ENCODE results near the gene CTTN.

The CTTN gene

GRCh38 chr11:70455354-70455753 lies 57.0 kb downstream of the CTTN start:
- DNase-seq (ENCODE audit: low spot score): no peak

DNA sequence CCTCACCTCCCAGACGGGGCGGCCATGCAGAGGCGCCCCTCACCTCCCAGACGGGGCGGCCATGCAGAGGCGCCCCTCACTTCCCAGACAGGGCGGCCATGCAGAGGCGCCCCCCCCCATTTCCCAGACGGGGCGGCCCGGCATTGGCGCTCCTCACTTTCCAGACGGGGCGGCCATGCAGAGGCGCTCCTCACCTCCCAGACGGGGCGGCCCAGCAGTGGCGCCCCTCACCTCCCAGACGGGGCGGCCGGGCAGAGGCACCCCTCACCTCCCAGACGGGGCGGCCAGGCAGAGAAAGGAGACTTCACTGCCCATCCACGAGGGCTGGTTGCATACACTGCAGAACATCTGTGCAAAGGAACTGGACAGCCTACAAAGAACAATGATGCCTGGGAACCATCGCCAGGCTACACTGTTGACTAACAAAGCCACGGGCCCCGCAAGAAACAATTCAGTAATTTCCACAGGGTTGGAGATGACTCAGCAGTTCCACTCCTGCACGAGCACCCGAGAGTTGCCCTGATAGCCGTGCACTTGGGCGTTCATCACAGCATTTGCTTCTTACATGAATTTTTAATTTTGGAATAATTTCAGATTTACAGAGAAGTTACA lies 58.7 kb downstream of the CTTN start:
- DNase-seq (ENCODE audit: low spot score): no peak

DNA sequence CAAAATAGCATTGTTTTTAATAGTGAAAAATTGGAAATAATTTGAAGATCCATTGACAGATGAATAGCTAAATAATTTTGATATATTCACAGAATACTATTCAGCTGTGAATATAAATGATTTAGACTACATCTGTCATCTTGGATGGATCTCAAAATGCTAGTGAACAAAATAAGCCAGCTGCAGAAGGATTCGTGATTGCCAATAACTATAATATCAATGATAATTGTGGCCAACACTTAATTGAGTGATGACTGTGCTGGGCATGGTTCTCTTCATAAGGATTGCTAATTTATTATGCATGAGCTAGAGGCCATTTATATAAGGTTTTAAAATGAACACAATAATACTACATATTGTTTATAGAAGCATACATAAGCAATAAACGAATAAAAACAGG lies 60.4 kb downstream of the CTTN start:
- no peak for DNase-seq (ENCODE audit: low spot score)

GRCh38 chr11:70460111-70460510 lies 61.8 kb downstream of the CTTN start:
- no peak for DNase-seq (ENCODE audit: low spot score)

DNA sequence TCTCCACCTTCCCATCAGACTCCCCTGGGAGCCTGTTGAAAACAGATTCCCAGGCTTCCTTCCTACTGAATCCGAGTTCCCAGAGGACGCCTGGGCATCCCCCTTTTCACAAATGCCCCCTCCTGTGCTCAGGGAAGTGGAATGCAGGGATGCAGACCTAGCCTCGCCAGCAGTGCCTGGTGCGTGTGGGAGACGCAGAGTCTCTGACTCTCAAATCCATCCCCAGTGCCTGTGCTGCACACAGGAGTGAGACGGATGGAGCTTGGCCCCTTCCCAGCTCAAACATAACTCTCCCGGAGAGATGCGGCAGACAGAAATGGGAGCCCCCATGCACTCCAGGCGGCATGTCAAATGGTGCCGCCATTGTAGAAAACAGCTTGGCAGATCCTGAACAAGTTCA lies 62.6 kb downstream of the CTTN start:
- DNase-seq (ENCODE audit: low spot score): no peak

DNA sequence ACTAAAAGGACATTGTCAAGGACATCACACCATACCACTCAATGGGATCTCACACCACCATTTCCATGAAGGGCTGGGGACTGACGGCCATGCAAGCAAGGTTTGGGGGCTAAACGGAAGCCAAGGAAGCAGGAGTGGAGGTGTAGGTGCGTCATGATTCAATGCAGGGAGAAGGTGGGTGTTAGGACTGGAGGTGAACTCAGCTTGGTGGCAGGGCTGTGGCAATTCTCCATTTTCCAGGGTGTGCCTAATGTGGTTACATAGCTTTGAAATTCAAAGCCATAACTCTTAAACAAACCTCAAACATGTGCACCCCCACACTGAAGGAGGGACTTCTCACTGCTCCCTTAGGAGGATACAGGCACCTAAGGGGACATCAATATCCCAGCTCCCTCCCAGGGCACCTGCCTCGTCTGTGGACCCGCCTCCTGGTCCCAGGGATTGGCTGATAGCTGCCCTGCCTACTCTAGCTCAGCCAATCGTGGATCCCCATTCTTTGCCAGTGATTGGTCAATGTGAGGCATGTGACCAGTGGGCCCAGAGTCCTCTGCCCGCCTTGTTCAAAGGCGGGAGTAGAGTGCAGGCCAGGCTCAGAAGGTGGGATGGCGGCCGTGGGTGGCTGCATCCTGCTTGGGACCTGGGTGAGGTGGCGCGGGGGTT lies 64.6 kb downstream of the CTTN start:
- no peak for DNase-seq (ENCODE audit: low spot score)

DNA sequence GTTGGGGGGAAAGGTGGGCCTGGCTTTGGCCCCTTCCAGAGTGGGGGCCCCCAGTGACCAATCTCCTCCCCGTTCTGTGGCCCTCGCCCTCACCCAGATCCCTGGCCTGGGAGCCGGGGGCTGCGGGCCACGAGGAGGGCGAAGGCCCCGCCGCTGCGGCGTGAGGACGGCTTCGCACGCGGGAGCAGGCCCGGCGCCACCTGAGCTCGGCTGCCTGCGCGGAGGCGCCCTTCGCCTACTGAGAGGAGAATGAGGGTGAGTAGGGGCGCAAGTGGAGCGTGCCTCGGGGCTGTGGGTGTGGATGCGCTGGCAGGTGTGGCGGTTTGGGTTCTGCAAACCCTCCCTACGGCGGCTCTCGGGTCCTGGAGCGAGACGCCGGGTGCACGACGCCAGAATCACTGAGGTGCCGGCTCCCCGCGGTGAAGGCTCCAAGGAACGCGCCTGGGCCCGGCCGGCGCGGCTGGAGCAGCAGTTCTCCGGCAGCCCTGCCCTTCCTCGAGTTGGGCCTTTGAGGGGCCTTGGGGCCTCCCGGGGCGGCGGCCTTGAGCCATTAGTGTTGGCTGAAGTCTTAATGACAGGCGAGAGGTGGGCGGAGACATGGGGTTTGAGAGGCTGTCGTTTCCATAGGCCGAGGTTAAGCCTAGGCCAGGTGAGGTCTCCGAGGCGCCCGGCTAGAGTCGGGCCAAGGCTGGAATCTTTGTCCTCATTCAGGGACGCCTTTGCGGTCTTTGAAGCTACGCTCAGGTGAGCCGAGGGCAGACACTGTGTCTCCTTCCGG lies 65.3 kb downstream of the CTTN start:
- DNase-seq (ENCODE audit: low spot score): no peak

DNA sequence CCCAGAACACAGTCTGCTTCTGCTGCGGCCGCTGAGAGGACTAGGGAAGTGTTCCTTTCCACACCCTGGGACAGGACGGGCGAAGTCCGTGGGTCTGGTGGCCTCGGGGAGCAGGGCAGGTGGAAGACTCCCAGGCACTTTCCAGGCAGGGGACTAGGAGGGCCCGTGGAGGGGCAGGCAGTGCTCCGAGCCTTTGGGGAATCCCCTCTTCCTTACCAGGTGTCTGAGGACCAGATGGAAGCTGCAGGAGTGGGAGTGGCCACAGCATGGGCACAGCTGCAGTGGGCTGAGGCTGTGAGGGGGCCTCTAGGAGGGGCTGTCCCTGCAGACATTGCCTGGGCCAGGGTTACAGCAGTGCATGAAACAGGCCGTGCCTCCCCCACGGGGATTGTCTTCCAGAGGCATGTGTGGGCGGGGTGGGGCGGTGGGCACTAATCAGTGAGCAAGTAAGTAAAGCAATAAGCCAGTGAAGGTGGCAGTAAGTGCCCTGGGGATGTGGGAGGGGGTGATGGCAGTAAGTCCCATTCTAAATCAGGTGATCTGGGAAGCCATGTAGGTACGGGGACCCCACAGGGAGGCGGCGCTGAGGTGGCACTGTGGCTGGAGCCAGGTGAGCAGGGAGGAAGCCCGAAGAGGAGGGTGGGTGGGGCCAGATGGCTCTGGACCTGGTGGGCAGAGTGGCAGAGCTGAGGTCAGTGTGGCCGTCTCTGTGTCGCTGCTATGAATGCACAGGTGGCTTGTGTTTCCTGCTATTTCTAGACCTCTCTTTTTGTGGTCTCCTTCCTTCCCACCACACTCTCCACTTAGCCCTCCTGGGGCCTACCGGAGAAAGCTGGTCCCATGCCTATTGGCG lies 66.4 kb downstream of the CTTN start:
- no peak for DNase-seq (ENCODE audit: low spot score)

- DNase-seq (ENCODE audit: low spot score): no peak
Measured at GRCh38 chr11:70466154-70466553, 67.8 kb downstream of the CTTN start.

DNA sequence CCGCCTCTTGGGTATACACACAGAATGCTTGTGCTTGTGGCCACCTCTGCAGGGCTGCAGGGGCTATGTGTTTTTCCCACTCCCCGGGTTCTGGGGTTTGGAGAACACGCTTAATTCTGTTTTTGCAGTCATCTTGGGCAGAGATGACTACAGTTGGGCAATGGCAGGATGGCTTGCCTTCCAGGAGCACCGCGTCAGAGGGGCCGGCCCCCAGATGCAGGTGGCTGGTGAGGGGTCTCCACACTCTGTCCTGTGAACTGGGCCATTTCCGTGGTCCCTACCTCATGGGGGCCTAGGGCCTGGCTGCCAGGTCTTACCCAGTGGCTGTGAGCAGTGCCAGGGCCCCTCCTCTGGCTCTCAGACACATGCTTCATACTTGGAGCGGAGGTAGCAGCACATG lies 68.3 kb downstream of the CTTN start:
- DNase-seq (ENCODE audit: low spot score): no peak

DNA sequence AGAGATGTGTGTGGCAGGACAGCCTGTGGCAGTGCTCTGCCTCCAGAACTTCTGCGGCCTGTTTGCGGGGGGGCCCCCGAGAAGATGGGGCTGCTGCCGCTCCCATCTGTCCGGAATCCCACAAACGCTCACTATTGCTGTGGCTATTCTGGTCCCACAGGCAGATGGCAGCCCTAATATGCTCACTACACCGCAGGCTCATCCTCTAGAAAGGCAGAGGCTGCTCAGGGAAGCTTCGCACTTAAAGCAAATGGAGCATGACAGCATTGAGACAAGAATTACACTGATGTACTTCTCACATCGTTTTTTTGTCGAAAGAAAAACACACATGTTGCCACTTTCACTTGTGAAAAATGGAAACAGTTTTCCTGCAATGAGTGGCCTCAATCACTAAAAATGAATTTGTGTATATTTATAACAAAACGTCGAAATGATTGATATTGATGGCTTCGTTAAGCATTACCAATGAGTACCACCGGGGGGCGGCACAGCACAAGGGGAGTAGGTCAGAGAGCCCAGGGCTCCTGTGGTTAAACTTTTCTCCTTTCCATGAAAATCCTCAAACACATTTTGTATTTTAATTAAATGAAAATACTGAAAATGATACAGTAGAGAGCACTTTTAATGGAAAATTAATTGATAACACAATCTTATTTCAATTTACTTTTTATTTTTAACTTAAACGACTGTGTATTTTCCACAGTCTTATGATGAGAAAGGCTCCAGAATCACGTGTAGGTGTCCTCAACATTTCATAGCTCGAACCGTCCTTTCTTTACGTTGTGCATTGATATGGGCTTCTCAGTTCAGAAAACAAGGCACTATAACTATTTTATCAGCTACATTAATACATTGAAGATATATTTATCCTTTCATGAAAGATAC lies 69.1 kb downstream of the CTTN start:
- peak; percentile 56 for DNase-seq (ENCODE audit: low spot score)

DNA sequence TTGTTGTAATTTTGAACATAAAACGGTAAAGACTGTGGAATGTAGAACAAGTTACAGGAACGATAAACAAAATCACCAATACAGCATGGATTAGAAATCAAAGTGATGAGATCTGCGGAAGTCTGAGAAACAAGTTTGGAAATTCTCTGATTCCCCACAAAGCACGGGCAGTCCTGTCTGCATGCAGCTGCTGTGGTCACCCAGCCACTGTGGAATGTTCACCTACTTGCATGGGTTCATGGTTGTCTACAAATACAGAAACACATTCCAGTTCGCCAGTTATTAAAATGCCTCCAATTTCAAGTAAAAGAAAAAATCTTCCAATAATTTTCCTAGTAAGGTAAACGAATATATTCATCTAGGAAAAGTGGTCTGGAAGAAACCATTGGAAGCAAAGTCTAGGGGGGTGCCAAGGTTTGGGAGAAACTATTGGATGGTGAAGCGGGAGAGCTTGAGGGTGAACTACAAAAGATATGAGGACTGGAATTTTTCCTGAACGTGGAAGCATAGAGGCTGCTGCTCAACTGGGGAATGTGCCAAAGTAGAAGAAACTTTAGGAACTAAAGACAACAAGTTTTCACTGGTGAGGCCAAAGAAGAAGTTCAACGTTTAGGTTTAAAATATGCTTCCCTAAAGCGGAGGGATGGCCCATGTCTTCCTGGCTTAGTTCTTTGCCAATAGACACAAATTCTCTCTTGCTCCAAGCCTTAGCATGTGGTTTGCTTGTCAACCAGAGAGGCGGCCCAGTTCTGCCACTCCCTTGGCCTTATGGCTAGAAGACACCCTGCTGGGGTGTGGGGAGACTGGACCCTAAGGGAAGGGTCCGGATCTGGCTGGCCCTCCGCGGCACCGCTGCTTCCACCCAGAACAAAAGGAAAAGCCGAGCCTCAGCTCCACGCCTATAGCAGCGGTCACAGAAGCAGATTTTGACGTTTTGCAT lies 70.2 kb downstream of the CTTN start:
- DNase-seq (ENCODE audit: low spot score): no peak

GRCh38 chr11:70470127-70470526 lies 71.8 kb downstream of the CTTN start:
- DNase-seq (ENCODE audit: low spot score): no peak

- DNase-seq (ENCODE audit: low spot score): peak; percentile 7
Measured at GRCh38 chr11:70471254-70471653, 72.9 kb downstream of the CTTN start.

DNA sequence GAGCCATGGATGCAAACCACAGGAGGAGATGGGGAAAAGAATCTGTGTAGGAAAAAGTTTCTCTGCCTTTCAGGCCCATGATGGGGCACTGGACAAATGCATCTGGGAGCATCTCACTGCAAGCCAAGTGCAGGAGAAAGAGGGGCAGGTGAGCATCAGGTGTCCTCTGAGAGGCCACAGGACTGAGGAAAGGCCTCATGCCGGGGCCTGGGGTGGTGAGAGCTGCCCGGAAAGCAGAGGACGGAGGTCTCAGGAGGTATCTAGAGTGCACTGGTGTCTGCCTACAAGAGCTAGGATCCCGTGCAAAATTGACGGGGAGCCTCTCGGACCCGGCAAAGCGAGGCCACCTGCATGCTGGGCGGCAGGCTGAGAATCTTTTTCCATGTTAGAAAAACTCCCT lies 73.9 kb downstream of the CTTN start:
- no peak for DNase-seq (ENCODE audit: low spot score)

GRCh38 chr11:70473186-70473872 lies 75.0 kb downstream of the CTTN start:
- DNase-seq (ENCODE audit: low spot score): no peak

DNA sequence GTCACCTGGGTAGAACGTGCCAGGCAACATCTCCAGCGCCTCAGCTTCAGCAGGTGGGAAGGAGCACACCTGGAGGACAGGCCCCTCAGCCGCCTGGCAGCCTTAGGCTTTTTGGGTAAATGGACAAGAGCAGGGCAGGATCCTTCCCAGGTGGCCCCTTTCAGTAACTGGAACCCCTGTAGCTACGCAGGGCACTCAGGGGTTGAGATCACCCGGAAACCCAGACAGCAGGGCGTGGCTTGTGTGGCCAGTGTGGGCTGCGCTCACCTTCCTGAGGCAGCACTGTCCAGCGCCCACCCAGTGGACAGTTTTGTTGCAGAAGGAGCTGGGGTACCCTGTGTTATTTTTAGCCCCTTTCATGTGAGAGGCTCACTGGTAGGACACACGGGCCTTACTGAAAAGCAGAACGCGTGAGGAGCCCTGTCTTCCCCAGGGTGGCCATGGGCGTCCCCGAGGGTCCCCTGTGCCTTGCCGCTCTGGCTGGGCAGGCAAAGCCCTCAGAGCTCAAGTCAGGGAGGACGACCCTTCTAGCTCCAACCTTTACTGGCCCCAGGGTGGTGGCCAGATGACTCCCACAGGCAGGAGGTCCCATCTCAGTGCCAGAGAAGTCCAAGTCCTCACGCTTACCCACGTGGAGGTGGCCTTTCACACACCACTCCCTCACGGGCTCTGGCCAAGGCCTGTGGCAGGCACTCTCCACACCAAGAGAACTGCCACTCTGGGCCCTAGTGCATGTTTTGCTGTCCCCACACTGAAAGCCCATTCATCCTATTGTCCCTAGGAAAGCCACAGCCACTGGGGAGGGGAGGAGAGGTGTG lies 75.8 kb downstream of the CTTN start:
- no peak for DNase-seq (ENCODE audit: low spot score)

- no peak for DNase-seq (ENCODE audit: low spot score)
Measured at GRCh38 chr11:70474710-70475109, 76.4 kb downstream of the CTTN start.

- DNase-seq (ENCODE audit: low spot score): no peak
Measured at GRCh38 chr11:70476669-70477068, 78.3 kb downstream of the CTTN start.
